Loucy (cell line): ENCODE results near the gene DPF1.

Experiments used
- H2AFZ ChIP-seq: fragments of 200-600 bp; sonication (generic); 2 replicates; pipeline ENCODE4 v1.6.0; 2016; ENCODE audit warnings: antibody characterized with exemption, mild to moderate bottlenecking, low read length, moderate library complexity
- H3F3A ChIP-seq: fragments of 200-600 bp; 2 replicates; pipeline ENCODE4 v1.6.0; 2016; ENCODE audit warnings: antibody characterized with exemption, low read depth, mild to moderate bottlenecking
- H3K27me3 ChIP-seq: fragments of 200-600 bp; sonication (generic); 2 replicates; pipeline ENCODE4 v1.6.1; 2014; ENCODE audit warnings: low read length, mild to moderate bottlenecking; ENCODE audit not compliant: insufficient read depth, poor library complexity, severe bottlenecking
- H3K36me3 ChIP-seq: fragments of 200-600 bp; sonication (generic); 2 replicates; pipeline ENCODE4 v1.6.1; 2016; ENCODE audit warnings: low read length; ENCODE audit not compliant: insufficient read depth
- H3K4me1 ChIP-seq: fragments of 200-600 bp; sonication (generic); 2 replicates; pipeline ENCODE4 v1.5.1; 2014; ENCODE audit warnings: low read length, mild to moderate bottlenecking; ENCODE audit not compliant: insufficient read depth, poor library complexity, severe bottlenecking
- H3K4me2 ChIP-seq: fragments of 200-600 bp; sonication (generic); 2 replicates; pipeline ENCODE4 v1.6.0; 2014; ENCODE audit warnings: antibody characterized with exemption, low read length, low read depth, mild to moderate bottlenecking; ENCODE audit not compliant: poor library complexity, severe bottlenecking
- H3K4me3 ChIP-seq: fragments of 200-600 bp; sonication (generic); 2 replicates; pipeline ENCODE4 v1.5.1; 2014; ENCODE audit warnings: low read length, mild to moderate bottlenecking, mixed read lengths; ENCODE audit not compliant: poor library complexity, severe bottlenecking
- H3K79me2 ChIP-seq: fragments of 200-600 bp; sonication (generic); 2 replicates; pipeline ENCODE4 v1.6.1; 2014; ENCODE audit warnings: low read length; ENCODE audit not compliant: insufficient read depth
- H3K9ac ChIP-seq: fragments of 200-600 bp; sonication (generic); 2 replicates; pipeline ENCODE4 v1.6.0; 2014; ENCODE audit warnings: mild to moderate bottlenecking, low read depth, low read length, moderate library complexity; ENCODE audit not compliant: poor library complexity, severe bottlenecking
- H3K9me2 ChIP-seq: fragments of 200-600 bp; sonication (generic); replicated peaks from 2 replicates; pipeline ENCODE4 v1.6.1; 2016; ENCODE audit warnings: low read depth, low read length, mixed read lengths
- H3K9me3 ChIP-seq: fragments of 200-600 bp; sonication (generic); 2 replicates; pipeline ENCODE4 v1.6.1; 2014; ENCODE audit warnings: mild to moderate bottlenecking, antibody characterized with exemption, low read length, low read depth; ENCODE audit not compliant: insufficient read depth
- H4K20me1 ChIP-seq: fragments of 200-600 bp; sonication (generic); 2 replicates; pipeline ENCODE4 v1.6.0; 2014; ENCODE audit warnings: antibody characterized with exemption, low read length, mild to moderate bottlenecking; ENCODE audit not compliant: insufficient read depth, poor library complexity, severe bottlenecking
- CTCF ChIP-seq: fragments of 200-600 bp; sonication (generic); conservative IDR thresholded peaks from 2 replicates; pipeline ENCODE4 v1.5.1; 2014; ENCODE audit warnings: mild to moderate bottlenecking, antibody characterized with exemption, low read length
- EZH2phosphoT487 ChIP-seq: fragments of 200-600 bp; IDR thresholded peaks from 2 replicates; pipeline ENCODE4 v1.6.1; 2018; ENCODE audit warnings: antibody characterized with exemption, mild to moderate bottlenecking, moderate library complexity, borderline replicate concordance

The DPF1 gene

GRCh38 chr19:38201731-38202130, 22.3 kb downstream of the DPF1 start:
- H3K9me3 ChIP-seq, result no peaks in the 10 kb centered on the region
- H3K9ac ChIP-seq, result no peak overlapping the region
- no peaks in the 10 kb centered on the region for H3K27me3 ChIP-seq
- no peak overlapping the region for H2AFZ ChIP-seq
- TF ChIP-seq EZH2phosphoT487, result no peak
- no peak for TF ChIP-seq CTCF
- H3K36me3 ChIP-seq, result peaks cover 3% of the 10 kb centered on the region; the same call in 1 of the 2 replicates
- H4K20me1 ChIP-seq, result no peaks in the 10 kb centered on the region
- H3F3A ChIP-seq, result no peaks in the 10 kb centered on the region
- H3K79me2 ChIP-seq, result no peaks in the 10 kb centered on the region
- H3K9me2 ChIP-seq, result no peaks in the 10 kb centered on the region
- H3K4me1 ChIP-seq, result no peaks in the 10 kb centered on the region
- no peak overlapping the region for H3K4me3 ChIP-seq
- H3K4me2 ChIP-seq, result no peak overlapping the region

GRCh38 chr19:38199340-38199739, 24.7 kb downstream of the DPF1 start:
- Histone ChIP-seq H3K4me2 (no peak overlapping the region), H3K79me2 (no peaks in the 10 kb centered on the region), H3K27me3 (no peaks in the 10 kb centered on the region), H3F3A (no peaks in the 10 kb centered on the region), H2AFZ (no peak overlapping the region), H3K4me1 (no peaks in the 10 kb centered on the region), H3K9me3 (no peaks in the 10 kb centered on the region), H3K9ac (no peak overlapping the region), H3K9me2 (no peaks in the 10 kb centered on the region), H3K4me3 (no peak overlapping the region), H4K20me1 (no peaks in the 10 kb centered on the region), H3K36me3 (peaks cover 3% of the 10 kb centered on the region; the same call in 1 of the 2 replicates)
- no peak for TF ChIP-seq CTCF
- no peak for TF ChIP-seq EZH2phosphoT487

- Histone ChIP-seq H3K4me2 (no peak overlapping the region), H4K20me1 (no peaks in the 10 kb centered on the region), H3K79me2 (no peaks in the 10 kb centered on the region), H3K27me3 (no peaks in the 10 kb centered on the region), H3K4me3 (no peak overlapping the region), H3K9ac (no peak overlapping the region), H3K36me3 (peaks cover 3% of the 10 kb centered on the region; the same call in 1 of the 2 replicates), H3K4me1 (no peaks in the 10 kb centered on the region), H2AFZ (no peak overlapping the region), H3K9me3 (no peaks in the 10 kb centered on the region), H3K9me2 (no peaks in the 10 kb centered on the region), H3F3A (no peaks in the 10 kb centered on the region)
- TF ChIP-seq CTCF, result no peak
- TF ChIP-seq EZH2phosphoT487, result no peak
These were observed 25.9 kb downstream of the DPF1 start for GRCh38 chr19:38197937-38198704.
